VCaP (cell line): Measurements from ENCODE around the gene ARMC10.
"Not testable (repeated sequence)": the region's sequence is repeated elsewhere in the genome, so short reads cannot be mapped to it uniquely, and the experiment has no call there.

ENCODE experiments used
- H3K27ac ChIP-seq: fragments of 450-650 bp; 2 replicates; pipeline ENCODE4 v1.5.1; 2017
- CTCF ChIP-seq: fragments of 450-650 bp; conservative IDR thresholded peaks from 2 replicates; pipeline ENCODE4 v1.5.1; 2017; ENCODE audit warnings: mild to moderate bottlenecking, moderate library complexity

The ARMC10 gene

GRCh38 chr7:103083210-103083609, 8.3 kb downstream of the ARMC10 start:
- no peak overlapping the region for H3K27ac ChIP-seq
- TF ChIP-seq CTCF: no peak

- not testable (repeated sequence) for H3K27ac ChIP-seq
Measured at GRCh38 chr7:103092321-103092720, 17.4 kb downstream of the ARMC10 start.

- no peak overlapping the region; the same call in 1 of the 2 replicates for H3K27ac ChIP-seq
- TF ChIP-seq CTCF: no peak
Measured at GRCh38 chr7:103093429-103093828, 18.5 kb downstream of the ARMC10 start.

GRCh38 chr7:103094102-103094501, 19.2 kb downstream of the ARMC10 start:
- H3K27ac ChIP-seq: no peak overlapping the region; the same call in 1 of the 2 replicates
- peak; percentile 70 for TF ChIP-seq CTCF

GRCh38 chr7:103095558-103095957, 20.6 kb downstream of the ARMC10 start:
- H3K27ac ChIP-seq: not testable (repeated sequence)

GRCh38 chr7:103097041-103097440, 22.1 kb downstream of the ARMC10 start:
- H3K27ac ChIP-seq: no peak overlapping the region
- TF ChIP-seq CTCF: no peak

- TF ChIP-seq CTCF: no peak
Measured at GRCh38 chr7:103100348-103100747, 25.4 kb downstream of the ARMC10 start.

GRCh38 chr7:103101543-103101942, 26.6 kb downstream of the ARMC10 start:
- no peak for TF ChIP-seq CTCF
- no peak overlapping the region for H3K27ac ChIP-seq

More at GRCh38 chr7:103100348-103100747, 25.4 kb downstream of the ARMC10 start:
- no peak overlapping the region for H3K27ac ChIP-seq
